Ascending aorta (tissue), 2 donors: ENCODE results near the gene DIP2A. TPM values are rescaled to one million over a fixed set of nuclear protein-coding genes. Genes with fewer than 3 reads are reported as not detected.

Source experiments
- DNase-seq, 2 donors: peaks; one replicate each; pipeline ENCODE4 v3.0.0-alpha.2; 2019; ENCODE audit warnings: low spot score in 2 of 2
- H3K27ac ChIP-seq, 2 donors: fragments of 200-600 bp; sonication (generic); one replicate each; pipeline ENCODE4 v1.5.1; 2016 to 2017; ENCODE audit warnings: mild to moderate bottlenecking in 1 of 2
- H3K27me3 ChIP-seq: fragments of 200-600 bp; sonication (generic); one replicate; pipeline ENCODE4 v1.5.1; 2017
- H3K36me3 ChIP-seq, 2 donors: fragments of 200-600 bp; sonication (generic); one replicate each; pipeline ENCODE4 v1.5.1; 2016
- H3K4me1 ChIP-seq, 2 donors: fragments of 200-600 bp; sonication (generic); one replicate each; pipeline ENCODE4 v1.5.1; 2016 to 2017; ENCODE audit warnings: mild to moderate bottlenecking in 1 of 2
- H3K4me3 ChIP-seq, 2 donors: fragments of 200-600 bp; sonication (generic); one replicate each; pipeline ENCODE4 v1.5.1; 2016 to 2017; ENCODE audit warnings: mild to moderate bottlenecking in 1 of 2
- H3K9me3 ChIP-seq, 2 donors: fragments of 200-600 bp; sonication (generic); one replicate each; pipeline ENCODE4 v1.5.1; 2016
- CTCF ChIP-seq, 3 experiments: fragments of 200-600 bp in 2 of 3; fragments of 450-650 bp in 1 of 3; sonication (generic) in 2 of 3; IDR thresholded peaks; one replicate each; pipeline ENCODE4 v1.5.1; 2016 to 2019; ENCODE audit warnings: antibody characterized with exemption in 3 of 3, mild to moderate bottlenecking in 1 of 3, moderate library complexity in 1 of 3
- intact Hi-C: fragments of 100-400 bp; cut with DNase I; formaldehyde crosslinking; loops from one replicate; pipeline ENCODE4 v1.15.1; 2023
- total RNA-seq: library from RNA; depleted of rRNA; stranded (reverse); fragments of >200 nt; gene quantifications from one replicate; pipeline ENCODE4 v1.1.0, GENCODE V29; 2016

DIP2A gene
- total RNA-seq, 1 donor from 2014 or later = 72.8 TPM

GRCh38 chr21:46471514-46471913 is 12.8 kb downstream of the DIP2A start:
- Histone ChIP-seq H3K4me1 (no peaks in the 10 kb centered on the region), H3K36me3 (peaks cover 0 to 6% of the 10 kb centered on the region in 2 donors), H3K27me3 (no peaks in the 10 kb centered on the region), H3K9me3 (no peaks in the 10 kb centered on the region), H3K4me3 (no peak overlapping the region), H3K27ac (no peak overlapping the region)
- intact Hi-C loops = no loop called here
- no peak for TF ChIP-seq CTCF (IDR thresholded peaks at IDR 0.05)
- no peak for DNase-seq

- intact Hi-C loops = no loop called here
- DNase-seq = no peak
- H3K4me3 ChIP-seq = no peak overlapping the region
- no peak overlapping the region for H3K27ac ChIP-seq
- no peak for TF ChIP-seq CTCF (IDR thresholded peaks at IDR 0.05)
- H3K36me3 ChIP-seq = peaks cover 0 to 9% of the 10 kb centered on the region in 2 donors
- no peaks in the 10 kb centered on the region for H3K9me3 ChIP-seq
- H3K27me3 ChIP-seq = no peaks in the 10 kb centered on the region
- H3K4me1 ChIP-seq = no peaks in the 10 kb centered on the region
Observed at GRCh38 chr21:46472246-46472645, 13.6 kb downstream of the DIP2A start.

GRCh38 chr21:46474382-46474781 is 15.7 kb downstream of the DIP2A start:
- H3K36me3 ChIP-seq = peaks cover 0 to 6% of the 10 kb centered on the region in 2 donors
- no peak for TF ChIP-seq CTCF (IDR thresholded peaks at IDR 0.05)
- H3K4me1 ChIP-seq = no peaks in the 10 kb centered on the region
- no peaks in the 10 kb centered on the region for H3K9me3 ChIP-seq
- DNase-seq = no peak
- intact Hi-C loops = no loop called here
- H3K4me3 ChIP-seq = no peak overlapping the region
- no peak overlapping the region for H3K27ac ChIP-seq
- no peaks in the 10 kb centered on the region for H3K27me3 ChIP-seq

GRCh38 chr21:46475296-46475695 is 16.6 kb downstream of the DIP2A start:
- no peak for TF ChIP-seq CTCF (IDR thresholded peaks at IDR 0.05)
- Histone ChIP-seq H3K9me3 (no peaks in the 10 kb centered on the region), H3K27me3 (no peaks in the 10 kb centered on the region), H3K27ac (no peak overlapping the region), H3K4me1 (no peaks in the 10 kb centered on the region), H3K36me3 (peaks cover 0 to 7% of the 10 kb centered on the region in 2 donors), H3K4me3 (no peak overlapping the region)
- no peak for DNase-seq
- intact Hi-C loops = no loop called here

- Histone ChIP-seq H3K27me3 (no peaks in the 10 kb centered on the region), H3K36me3 (peaks cover 0 to 7% of the 10 kb centered on the region in 2 donors), H3K9me3 (no peaks in the 10 kb centered on the region), H3K4me3 (no peak overlapping the region), H3K4me1 (no peaks in the 10 kb centered on the region), H3K27ac (no peak overlapping the region)
- DNase-seq = no peak
- intact Hi-C loops = no loop called here
- TF ChIP-seq CTCF (IDR thresholded peaks at IDR 0.05) = no peak
Observed at GRCh38 chr21:46477765-46478164, 19.1 kb downstream of the DIP2A start.

- Histone ChIP-seq H3K36me3 (peaks cover 0 to 7% of the 10 kb centered on the region in 2 donors), H3K4me1 (no peaks in the 10 kb centered on the region), H3K27me3 (no peaks in the 10 kb centered on the region), H3K27ac (no peak overlapping the region), H3K9me3 (no peaks in the 10 kb centered on the region), H3K4me3 (no peak overlapping the region)
- intact Hi-C loops = no loop called here
- DNase-seq = no peak
- TF ChIP-seq CTCF (IDR thresholded peaks at IDR 0.05) = no peak
Observed at GRCh38 chr21:46478910-46479309, 20.2 kb downstream of the DIP2A start.
